ENCODE results near the gene AKAP17A.

AKAP17A gene

DNA sequence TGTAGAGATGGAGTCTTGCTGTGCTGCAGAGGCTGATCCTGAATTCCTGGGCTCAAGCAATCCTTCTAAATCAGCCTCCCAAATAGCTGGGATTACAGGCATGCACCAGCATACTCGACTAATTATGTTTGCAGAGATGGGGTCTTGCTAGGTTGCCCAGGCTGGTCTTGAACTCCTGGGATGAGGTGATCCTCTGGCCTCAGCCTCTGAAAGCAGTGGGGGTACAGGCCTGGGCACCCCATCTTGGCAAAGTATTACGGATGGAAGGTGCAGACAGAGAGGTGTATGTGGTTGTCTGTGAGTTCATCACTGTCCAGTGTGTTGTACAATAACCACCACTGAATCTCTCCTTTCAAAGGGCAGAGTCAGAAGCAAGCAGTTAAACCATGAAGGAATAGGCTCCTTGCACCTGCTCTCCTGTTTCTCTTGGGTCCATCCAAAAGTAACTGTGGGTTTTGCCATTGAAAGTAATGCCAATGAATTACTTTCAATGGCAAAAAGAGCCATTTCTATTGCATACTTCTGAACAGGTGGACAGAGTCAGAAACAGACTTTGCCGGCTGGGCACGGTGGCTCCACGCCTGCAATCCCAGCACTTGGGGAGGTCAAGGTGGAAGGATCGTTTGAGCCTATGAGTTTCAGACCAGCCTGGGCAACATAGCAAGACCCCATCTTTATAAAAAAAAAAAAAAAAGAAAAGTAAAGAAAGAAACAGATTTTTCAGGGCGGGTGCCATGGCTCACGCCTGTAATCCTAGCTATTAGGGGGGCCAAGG is 7.0 kb upstream of the AKAP17A start:
- DNase-seq: no peak

GRCh38 chrX:1587161-1587560 is 4.2 kb upstream of the AKAP17A start:
- DNase-seq: no peak

DNA sequence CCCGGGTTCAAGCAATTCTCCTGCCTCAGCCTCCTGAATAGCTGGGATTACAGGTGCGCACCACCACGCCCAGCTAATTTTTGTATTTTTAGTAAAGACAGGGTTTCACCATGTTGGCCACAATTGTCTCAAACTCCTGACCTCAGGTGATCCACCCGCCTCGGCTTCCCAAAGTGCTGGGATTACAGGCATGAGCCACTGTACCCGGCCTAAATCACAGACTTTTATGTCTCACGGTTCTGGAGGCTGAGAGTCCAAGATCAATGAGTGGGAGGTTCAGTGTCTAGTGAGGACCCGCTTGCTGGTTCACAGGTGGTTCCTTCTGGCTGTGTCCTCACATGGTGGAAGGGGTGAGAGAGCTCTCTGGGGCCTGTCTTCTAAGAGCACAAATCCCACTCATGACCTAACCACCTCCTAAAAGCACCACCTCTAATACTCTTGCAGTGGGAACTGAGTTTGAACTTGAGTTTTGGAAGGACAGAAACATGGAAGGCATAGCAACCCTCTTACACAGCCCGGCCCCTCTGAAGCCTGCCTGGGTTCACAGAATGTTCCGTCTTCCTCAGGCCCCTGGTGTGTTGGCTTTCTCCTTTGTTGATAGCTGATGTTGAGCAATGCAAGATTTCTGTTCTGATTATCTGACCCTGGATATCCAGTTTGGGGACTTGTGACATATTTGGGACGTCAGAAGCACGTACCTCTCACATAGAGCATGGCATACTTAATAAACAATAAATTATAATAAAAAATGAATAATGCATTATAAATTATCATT is 1.9 kb upstream of the AKAP17A start:
- DNase-seq: no peak

DNA sequence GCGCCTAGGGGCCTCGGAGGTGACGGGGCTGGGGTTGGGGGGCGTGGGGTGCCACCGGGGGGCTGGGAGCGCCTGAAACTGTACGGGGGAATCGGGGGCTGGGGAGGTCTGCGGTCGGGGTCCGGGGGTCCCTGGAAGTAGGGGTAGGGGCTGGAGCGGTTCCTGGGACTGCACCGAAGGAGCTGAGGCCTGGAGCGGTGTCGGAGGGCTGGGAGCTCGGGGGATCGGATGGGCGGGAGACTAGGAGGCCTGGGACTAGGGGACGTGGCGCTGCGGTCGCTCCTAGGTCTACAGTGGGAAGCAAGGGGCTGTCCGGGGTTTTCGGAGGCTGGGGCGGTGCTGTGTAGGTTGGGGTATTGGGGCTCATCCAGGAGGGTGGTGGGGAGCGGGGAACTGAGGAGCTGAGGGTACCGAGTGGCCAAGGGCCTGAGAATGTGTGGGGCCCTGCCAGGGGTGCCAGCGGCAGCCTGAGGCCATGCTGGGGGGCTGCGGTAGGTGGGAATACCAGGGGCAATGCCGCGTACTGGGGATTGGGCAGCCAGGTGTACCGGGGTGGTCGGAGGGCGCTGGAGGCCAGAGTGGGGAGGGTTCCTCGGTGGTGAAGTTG is 562 bp downstream of the AKAP17A start:
- no peak for DNase-seq

DNA sequence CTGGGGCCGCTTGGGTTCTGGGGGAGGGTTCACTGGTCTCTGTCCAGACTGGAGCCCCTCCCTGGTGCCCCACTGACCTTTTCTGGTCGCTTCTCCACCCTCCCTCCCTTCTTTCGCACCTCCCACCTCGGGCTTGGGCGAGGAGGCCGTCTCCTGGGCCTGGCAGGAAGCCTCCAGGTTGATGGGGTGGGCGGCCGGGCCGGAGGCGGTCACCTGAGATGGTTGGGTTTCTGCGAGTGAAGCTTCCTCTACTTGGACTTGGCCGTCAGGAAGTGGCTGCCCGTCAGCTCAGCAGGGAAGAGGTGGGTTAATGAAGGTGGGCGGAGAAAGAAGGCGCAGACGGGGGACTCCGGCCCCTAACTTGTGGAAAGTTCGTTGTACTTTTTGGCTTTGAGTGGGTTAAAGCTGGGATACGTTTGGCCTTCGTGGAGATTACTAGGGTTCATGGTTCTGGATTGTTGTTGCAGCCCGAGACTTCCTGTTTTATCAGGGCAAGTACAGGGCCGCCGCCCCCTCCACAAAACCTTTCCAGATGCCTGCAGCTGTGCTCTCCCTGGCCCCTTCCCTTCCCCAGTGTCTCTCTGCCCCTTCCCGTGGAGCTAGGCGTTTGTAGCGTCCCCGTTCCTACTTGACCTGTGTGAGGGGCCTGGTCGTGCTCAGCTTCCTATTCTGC is 1.2 kb downstream of the AKAP17A start:
- no peak for DNase-seq

- no peak for DNase-seq
Observed at GRCh38 chrX:1593286-1594271, 2.2 kb downstream of the AKAP17A start.

- no peak for DNase-seq
Observed at GRCh38 chrX:1595711-1596060, 4.3 kb downstream of the AKAP17A start.

- DNase-seq: no peak
Observed at GRCh38 chrX:1596676-1597344, 5.4 kb downstream of the AKAP17A start.

- no peak for DNase-seq
Observed at GRCh38 chrX:1597345-1598020, 6.1 kb downstream of the AKAP17A start.

- DNase-seq: no peak
Observed at GRCh38 chrX:1598021-1598875, 6.8 kb downstream of the AKAP17A start.

DNA sequence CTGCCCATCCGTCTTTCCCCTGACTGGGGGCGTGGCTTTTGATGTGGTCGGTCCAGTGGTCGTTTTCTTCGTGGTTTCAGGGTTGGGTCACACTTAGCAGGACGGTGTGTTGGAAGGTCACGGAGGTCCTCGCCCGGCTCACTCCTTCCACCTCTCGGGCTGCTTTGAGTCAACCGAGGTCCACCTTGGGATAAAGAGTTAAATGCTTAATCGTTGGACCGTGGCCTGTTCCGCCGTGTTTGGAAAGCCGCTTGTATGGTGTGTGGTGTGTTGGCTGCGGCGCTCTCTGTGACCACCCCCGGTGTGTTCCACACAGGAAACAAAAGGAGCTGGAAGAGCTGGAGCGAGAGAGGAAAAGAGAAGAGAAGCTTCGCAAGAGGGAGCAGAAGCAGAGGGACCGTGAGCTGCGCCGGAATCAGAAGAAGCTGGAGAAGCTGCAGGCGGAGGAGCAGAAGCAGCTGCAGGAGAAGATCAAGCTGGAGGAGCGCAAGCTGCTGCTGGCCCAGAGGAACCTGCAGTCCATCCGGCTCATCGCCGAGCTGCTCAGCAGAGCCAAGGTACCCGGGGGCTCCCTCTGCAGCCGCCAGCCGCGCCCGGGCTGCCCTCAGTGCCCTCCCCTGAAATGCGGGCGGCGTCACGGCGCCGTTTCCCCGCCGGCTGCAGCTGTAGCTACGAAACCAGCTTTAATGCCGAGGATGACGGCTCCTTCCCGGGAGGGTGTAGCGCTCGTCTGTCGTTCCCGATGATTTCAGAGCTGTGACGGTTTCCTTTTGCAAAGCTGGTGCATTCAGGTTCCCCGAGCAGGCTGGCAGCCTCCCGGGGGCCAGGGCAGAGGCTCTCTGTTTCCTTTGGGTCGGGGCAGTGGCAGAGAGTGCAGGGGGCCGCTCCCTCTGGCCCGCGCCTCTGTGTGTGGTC is 7.7 kb downstream of the AKAP17A start:
- no peak for DNase-seq

DNA sequence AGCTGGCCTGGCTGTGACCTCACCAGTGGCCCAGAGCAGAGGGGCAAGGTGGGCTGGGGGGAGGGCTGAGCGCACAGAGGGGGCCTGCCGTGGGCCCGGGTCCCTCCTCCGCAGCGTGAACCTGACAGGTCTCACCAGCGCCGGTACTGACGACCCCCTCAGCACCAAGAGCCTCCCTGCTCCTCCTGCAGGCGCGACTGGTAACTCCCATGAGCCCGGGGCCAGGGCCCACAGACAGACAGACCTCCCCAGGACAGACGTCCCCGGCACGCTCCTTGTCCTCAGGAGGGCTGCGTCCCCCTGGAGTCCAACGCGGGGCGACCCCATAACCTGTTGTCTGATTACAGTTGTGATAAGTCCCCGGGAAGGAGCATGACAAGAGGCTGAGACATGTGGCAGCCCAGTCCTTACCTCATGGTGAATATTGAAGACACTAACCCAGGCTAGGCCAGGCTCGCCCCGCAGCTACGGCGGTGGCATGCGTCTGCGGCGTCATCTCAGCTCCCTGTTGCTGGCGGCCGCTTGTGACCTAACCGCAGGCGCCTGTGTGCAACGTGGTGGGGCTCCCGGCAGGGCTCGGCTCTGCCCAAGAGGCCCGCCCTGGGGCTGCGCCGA is 8.5 kb downstream of the AKAP17A start:
- DNase-seq: no peak

DNA sequence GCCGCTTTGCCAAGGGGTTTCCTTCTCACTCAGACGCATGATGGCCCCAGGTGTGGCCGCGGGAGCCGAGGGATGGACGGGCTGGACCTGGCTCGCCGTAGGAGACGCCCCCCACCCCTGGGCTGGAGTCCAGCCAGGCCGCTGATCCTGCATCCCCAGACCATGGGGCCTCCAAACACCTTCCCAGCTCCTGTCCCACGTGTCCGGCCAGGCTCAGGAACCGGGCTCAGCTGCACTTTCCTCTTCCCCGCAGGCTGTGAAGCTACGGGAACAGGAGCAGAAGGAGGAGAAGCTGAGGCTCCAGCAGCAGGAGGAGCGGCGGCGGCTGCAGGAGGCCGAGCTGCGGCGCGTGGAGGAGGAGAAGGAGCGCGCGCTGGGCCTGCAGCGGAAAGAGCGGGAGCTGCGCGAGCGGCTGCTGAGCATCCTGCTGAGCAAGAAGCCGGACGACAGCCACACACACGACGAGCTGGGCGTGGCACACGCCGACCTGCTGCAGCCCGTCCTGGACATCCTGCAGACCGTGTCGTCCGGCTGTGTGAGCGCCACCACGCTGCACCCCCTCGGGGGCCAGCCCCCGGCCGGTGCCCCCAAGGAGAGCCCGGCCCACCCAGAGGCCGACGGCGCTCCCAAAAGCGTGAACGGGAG is 9.1 kb downstream of the AKAP17A start:
- DNase-seq: no peak

- no peak for DNase-seq
Observed at GRCh38 chrX:1601051-1601767, 9.8 kb downstream of the AKAP17A start.

DNA sequence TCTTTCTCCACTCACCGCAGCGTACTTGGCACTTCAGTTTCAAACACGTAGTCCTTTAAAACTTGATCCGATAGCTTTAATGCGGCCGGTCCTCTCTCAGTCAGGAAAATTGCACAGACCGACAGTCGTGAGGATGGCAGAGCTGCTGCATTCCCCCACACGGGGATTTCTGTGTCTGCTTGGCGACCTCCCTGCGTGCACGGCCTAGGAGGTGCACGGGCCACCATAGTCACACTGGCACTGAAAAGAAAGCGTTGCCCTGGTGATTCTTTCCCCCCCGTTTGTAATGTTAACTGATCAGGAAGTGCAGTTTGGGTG is 10.3 kb downstream of the AKAP17A start:
- no peak for DNase-seq

DNA sequence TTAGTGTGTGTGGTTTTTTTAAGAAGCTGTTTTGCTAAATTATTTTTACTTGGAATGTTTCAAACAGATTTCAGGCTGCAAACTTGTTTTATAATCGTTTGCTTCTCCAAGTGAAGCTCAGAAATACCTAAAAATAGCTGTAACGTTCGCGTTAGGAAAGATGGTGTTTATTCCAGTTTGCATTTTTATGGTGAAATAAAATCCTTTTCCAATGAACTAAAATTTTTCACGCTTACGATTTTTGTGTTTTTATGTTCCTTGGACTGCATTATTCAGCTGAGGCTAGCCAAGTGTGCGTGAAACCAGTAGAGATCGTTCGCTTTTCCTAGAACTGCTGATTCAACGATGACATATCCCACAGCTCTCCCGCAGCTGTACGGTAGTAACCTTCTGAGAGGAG is 10.9 kb downstream of the AKAP17A start:
- no peak for DNase-seq

DNA sequence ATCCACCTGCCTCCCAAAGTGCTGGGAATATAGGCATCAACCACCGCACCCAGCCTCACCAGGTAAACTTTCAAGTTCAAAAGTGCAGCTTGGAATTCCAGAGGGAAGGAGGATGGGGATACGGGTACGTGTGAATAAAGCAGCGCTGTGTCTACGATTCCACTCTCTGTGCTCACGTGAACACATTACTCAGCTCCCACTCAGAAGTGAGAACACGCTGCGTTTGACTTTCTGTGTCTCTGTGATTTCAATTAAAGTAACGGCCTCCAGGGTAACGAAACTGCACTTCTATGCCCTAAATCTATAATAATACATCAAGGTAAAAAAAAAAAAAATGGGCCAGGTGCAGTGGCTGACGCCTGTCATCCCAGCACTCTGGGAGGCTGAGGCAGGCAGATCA is 15.1 kb downstream of the AKAP17A start:
- no peak for DNase-seq

Measured in KG1 (cell line).